ENCODE data around the gene POFUT1.
"Not testable (repeated sequence)": the region's sequence is repeated elsewhere in the genome, so short reads cannot be mapped to it uniquely, and the experiment has no call there.

The POFUT1 gene

DNA sequence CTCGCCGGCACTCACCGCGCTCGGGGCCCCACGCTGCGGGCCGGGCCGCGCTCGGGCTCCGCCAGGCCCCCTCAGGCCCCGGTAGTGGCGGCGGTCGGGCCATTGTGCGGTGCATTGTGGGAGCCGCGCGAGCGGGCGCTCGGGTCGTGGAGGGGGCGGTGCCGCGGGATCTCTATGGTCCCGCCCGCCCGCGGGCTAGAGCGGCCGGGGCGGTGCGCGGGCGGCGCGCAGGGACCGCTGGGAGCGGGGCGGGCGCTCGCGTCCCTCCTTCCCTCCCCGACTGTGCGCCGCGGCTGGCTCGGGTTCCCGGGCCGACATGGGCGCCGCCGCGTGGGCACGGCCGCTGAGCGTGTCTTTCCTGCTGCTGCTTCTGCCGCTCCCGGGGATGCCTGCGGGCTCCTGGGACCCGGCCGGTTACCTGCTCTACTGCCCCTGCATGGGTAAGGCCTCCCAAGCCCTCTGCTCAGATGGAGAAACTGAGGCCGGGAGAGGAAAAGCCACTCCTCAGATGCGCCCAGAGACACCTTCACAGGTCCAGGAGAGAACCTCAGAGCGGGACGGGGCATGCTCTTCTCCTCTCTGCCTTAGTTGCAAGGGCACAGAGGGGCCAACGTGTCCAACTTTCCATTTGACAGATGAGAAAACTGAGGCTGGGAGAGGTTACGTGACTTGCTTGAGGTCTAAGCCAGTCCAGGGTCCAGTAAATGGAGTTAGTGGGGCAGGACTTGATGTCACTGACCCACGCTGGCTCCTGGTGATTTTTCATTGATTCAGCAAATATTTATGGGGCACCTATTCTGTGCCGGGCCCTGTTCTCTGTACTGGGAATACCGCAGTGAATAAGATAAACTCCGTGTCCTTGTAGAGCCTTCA, at the start of gene POFUT1, which contains the start of gene PLAGL2:
Gene POFUT1 (plus strand): TSS at position 255 of the 873 bp plus-strand sequence. CDS start 62 bp downstream, at position 317.
Gene PLAGL2 (minus strand): TSS at position 118 of the 873 bp plus-strand sequence. CDS start 5,565 bp downstream, outside the sequence.
- DNase-seq, result peak; percentile 80

DNA sequence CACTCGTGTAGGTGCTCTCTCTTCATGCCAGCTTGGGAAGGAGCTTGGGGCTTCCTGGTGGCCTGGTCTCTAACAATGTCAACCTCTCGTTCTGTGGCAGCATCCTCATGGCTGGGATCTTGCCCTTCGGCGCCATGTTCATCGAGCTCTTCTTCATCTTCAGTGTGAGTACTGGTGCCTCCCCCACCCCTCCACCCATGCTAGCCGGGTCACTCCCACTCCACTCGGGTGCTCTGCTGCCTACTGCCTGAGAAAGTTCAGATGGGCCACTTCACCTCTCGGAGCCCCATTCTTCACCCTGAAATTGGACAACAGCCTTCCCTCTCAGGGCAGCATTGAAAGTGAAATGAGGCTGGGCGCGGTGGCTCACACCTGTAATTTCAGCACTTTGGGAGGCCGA, 49.3 kb upstream of the POFUT1 start:
- DNase-seq, result no peak

DNA sequence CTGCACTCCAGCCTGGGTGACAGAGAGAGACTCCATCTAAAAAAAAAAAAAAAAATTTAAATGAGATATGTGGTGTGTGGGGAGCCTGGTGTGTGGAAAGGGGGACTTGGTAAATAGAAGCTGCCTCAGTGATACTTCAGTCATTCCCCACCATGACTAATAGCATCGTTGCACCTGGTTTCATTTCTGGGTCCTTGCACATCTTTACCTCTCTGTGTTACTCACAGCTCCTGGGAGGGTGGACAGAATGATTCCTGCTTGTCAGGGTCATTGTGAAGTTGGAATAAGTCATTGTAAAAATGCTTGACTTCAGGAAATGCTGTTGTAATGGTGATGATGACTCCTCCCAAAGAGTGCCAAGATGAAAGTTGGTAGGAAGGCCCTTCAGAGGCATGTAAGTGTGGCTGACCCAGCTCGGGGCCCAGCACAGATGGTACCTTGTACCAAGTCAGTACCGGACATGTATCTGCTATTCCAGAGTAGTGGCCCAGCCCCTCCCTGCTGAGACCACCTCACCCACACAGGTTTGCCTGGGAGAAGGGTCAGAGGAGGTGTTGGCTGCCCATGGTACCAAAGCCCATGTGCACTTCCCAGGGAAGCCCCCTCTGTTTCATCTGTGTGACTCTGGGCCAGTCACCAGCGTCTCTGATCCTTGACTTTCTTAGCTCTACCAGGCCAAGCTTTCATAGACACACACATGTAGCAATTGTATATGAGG, 48.6 kb upstream of the POFUT1 start:
- no peak for DNase-seq

DNA sequence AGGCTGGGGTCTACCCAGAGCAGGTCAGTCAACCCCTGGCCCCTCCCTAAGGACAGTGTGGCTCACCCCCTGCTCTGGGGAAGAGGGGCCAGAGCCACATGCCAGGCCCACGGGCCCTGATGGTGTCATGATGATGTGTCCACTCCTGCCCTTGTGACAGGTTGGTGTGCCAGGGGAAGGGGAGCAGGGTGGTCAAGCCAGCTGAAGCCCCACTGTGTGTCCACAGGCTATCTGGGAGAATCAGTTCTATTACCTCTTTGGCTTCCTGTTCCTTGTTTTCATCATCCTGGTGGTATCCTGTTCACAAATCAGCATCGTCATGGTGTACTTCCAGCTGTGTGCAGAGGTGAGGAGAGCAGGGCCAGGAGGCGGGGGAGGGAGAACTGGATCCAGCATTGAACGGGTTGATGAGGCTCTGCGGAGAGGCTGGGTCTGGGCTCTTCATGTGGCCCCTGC, 47.9 kb upstream of the POFUT1 start:
- no peak for DNase-seq

DNA sequence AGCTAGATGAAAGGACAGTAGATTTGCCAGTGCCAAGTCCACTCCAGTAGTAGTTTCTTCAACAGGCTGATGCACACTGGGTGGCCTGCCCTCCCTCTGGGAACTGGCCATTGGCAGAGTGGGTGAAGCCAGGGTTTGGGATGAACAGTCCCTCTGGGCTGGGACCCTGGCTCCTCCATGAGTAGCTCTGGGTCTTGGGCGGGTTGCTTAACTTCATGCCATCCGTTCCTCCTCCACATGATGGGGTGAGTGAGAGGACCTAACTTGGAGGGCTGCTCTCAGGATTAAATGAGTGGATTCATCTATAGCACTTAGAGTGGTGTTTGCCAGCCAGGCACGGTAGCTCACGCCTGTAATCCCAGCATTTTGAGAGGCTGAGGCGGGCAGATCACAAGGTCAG, 47.3 kb upstream of the POFUT1 start:
- no peak for DNase-seq

DNA sequence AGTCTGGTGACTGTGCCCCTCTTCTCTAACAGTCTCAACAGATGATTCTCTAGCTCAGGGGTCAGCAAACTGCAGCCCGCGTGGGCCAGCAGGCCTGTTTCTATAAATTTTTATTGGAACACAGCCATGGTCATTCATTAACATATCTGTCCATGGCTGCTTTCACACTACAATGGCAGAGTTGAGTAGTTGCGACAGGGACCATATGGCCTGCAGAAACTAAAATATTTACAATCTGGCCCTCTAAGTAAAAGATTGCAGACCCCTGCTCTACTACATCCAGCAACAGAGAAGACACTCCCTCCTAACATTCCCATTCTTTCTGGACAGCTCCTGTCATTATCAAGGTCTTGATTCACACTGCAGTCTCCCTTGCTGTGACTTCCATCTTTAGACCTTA, 45.3 kb upstream of the POFUT1 start:
- DNase-seq, result no peak

DNA sequence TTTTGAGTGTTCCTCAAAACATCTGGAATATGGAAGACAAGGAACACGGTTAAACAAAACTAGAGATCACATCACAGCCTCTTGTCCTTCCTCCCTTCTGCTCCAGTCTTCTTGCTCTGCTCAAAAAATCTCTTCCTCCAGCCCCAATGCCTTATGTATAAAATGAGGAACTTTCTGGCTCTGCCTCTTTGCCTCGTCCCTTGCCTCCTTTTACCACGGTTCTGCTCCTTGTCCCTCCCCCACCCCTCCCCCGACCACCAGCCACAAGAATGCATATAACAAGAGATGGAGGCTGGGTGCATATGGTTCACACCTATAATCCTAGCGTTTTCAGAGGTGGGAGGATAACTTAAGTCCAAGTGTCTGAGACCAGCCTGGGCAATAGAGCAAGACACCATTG, 43.7 kb upstream of the POFUT1 start:
- DNase-seq, result no peak

DNA sequence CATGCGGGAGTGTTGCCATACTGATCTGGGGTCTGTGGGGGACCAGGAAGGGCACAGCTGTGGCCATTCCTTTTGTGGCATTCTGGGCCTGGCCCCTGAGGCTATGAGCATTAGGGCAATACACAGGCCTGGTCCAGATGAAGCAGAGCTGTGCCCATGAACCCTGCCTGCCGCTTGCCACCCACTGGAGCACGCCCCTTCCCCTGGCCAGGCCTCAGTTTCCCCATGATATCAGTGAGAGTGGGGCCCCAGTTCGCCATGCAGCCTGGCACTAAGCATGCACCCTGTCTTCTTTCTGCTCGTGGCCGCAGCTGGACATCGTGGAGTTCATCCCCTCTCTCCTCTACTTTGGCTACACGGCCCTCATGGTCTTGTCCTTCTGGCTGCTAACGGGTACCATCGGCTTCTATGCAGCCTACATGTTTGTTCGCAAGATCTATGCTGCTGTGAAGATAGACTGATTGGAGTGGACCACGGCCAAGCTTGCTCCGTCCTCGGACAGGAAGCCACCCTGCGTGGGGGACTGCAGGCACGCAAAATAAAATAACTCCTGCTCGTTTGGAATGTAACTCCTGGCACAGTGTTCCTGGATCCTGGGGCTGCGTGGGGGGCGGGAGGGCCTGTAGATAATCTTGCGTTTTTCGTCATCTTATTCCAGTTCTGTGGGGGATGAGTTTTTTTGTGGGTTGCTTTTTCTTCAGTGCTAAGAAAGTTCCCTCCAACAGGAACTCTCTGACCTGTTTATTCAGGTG, 42.5 kb upstream of the POFUT1 start:
- DNase-seq, result no peak

DNA sequence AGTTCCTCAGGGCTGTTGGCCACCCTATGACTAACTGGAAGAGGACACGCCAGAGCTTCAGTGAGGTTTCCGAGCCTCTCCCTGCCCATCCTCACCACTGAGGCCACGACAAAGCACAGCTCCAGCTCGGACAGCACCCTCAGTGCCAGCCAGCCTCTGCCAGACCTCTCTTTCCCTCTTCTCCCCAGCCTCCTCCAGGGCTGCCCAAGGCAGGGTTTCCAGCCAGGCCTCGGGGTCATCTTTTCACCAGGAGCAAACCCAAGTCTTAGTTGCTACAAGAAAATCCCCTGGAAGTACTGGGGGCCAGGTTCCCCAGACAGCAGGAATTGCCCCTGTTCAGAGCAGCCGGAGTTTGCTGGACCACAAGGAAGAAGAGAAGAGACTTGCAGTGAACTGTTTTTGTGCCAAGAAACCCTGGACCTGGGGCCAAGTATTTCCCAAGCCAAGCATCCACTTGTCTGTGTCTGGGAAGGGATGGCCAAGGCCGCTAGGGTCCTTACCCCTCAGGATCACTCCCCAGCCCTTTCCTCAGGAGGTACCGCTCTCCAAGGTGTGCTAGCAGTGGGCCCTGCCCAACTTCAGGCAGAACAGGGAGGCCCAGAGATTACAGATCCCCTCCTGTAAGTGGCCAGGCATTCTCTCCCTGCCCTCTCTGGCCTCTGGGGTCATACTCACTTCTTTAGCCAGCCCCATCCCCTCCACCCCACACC, 41.7 kb upstream of the POFUT1 start:
- DNase-seq, result no peak

DNA sequence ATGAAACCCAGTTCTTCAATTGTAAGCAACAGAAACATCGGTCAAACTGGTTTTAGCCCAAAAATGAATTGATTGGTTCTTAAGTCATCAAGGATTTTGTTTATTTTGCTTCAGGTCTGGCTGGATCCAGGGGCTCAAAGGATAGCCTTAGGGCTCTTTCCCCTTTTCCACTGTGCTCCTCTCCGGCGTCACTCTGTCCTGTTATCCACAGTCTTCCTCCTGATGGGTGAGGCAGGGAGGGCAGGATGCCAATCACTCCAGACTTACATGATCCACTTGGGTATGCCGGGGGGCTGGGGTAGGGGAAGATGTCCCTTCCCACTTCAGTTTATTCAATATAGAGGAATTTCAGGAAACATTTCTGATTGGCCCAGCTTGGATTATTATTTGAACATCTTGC, 40.1 kb upstream of the POFUT1 start:
- DNase-seq, result no peak

DNA sequence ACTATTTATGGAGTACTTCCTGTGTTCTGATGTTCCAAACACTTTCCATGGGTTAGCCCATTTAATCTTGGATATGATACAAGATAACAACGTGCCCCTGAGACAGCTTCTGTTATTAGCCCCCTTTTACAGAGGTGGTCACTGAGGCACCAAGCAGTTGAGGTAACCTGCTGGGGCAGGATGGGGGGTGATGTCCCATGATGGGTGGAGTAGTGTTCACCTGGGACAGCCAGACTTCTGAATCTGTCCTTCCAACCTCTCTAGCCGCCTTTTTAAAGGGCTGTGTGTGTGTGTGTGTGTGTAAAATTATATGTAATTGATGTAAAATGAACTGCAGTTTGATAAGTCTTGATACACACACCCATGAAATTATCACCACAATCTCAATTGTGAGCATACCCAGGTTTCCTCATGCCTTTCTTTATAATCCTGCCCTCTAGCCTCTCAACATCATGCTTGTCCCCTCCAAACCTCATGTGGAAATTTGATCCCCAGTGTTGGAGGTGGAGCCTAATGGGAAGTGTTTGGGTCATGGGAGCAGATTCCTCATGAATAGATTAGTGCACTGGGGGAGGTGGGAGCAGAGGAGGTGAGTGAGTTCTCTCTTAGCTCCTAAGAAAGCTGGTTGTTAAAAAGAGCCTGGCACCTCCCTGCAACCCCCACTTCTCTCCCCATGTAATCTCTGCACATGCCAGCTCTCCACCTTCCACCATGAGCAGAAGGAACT, 39.3 kb upstream of the POFUT1 start:
- peak; percentile 14 for DNase-seq

DNA sequence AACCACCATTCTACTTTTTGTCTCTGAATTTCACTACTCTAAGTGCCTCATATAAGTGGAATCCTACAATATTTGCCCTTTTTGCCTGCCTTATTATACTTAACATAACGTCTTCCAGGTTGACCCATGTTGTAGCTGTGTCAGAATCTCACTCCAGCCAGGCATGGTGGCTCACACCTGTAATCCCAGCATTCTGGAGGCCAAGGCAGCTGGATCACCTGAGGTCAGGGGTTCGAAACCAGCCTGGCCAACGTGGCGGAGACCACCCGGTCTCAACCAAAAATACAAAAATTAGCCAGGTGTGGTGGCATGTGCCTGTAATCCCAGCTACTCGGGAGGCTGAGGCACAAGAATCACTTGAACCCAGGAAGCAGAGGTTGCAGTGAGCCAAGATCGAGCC, 30.0 kb upstream of the POFUT1 start:
- not testable (repeated sequence) for DNase-seq

DNA sequence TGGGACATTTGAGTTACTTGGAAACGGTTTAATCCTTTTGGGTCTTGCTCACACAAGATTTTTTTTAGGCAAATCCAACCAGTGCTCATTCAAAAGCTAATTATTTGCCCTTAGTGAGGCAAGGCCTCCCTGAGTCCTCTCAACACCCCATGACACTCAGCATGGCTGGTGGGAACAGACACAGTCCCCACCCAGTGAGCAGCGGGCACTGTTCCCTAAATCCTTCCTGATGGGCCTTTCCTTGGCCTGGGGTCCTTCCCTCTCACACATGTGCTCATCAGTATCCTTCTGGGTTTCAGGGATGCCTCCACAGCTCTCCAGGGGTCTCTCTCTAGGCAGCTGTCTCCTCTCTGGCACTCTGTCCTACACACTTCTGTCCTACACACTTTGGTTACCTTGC, 28.2 kb upstream of the POFUT1 start:
- no peak for DNase-seq

DNA sequence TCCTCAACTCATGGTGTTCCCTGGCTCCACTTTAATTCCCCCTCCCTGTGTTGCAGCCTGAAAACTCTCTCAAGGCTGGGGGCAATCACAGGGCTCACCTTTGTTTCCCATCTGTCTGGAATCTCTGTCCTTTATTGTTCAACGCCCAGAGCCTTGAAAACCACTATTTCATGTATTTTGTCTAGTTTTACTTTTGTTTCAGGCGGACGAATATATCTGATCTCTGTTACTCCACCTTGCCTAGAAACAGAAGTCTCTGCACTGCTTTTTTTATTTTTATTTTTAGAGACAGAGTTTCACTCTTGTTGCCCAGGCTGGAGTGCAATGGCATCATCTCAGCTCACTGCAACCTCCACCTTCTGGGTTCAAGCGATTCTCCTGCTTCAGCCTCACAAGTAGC, 27.7 kb upstream of the POFUT1 start:
- no peak for DNase-seq

DNA sequence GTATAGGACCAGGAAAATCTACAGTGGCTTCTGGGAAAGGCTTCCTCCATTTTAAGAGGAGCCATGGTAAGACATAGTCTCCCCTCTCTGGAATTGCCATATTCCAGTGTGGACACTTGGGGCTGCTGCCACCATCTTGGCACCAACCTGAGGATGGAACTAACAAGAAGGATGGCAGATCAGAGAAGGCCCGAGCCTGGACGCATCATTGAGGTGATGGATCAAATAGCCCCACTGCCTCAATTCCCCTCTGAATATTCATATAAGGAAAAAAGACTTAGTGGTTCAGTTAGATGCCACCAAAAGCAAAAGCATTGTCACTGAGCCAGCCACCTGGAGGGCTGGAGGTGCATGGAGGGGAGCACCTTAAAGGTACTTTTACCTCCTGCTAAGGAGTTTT, 26.1 kb upstream of the POFUT1 start:
- DNase-seq, result no peak

DNA sequence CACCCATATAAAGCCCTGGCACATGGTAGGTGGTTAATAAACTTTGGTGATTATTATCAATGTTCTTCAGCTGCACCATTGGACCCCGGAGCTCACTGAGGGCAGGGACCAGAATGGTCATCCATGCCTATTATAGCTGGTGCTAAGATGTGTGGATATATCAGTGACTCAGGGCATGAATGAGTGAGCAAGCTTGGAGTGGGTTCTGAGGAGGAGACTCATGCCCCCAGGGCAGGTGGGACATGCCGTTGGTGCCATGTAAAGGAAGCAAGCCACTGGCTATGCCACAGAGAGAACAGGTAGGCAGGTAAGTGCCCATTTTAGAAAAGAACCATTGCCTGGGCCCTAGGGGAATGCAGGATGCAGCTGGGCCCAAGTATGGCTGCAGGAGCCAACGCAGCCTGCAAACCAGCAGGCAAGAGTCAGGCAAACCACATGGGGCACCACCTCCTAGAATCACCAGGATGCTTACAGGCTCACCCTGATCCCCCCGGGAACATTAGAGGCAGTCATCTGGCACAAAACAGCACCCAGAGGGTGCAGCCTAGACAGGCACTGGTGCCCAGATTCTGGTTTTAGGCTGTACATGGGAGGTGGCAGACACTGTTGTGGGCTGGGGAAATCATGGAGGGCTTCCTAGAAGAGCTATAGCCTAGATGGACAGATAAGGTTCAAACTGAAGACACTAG, 23.6 kb upstream of the POFUT1 start:
- DNase-seq, result no peak

DNA sequence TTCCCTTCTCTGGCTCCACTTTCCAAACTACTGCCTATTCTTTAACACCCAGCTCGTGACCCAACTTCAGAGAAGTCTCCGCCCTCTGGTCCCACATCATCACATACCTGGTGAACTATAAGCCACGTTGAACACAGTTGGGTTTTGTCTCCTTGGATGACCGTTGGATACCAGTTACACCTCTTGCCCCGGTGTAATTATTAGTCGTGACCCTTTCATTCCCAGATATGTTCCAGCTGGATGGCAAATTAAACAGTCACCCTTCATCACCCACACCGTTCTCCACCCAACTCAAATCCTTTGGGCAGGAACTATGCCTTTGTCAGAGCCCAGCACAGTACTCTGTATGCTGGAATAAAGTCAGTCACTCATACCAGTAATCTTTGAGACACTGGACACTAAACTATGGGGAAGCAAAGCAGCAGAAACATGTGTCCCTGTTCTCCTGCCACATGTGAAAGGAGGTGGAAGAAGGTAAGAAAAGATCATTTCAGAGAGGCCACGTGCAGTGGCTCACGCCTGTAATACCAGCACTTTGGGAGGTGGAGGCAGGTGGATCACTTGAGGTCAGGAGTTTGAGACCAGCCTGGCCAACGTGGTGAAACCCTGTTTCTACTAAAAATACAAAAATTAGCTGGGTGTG, 22.6 kb upstream of the POFUT1 start:
- DNase-seq, result no peak

DNA sequence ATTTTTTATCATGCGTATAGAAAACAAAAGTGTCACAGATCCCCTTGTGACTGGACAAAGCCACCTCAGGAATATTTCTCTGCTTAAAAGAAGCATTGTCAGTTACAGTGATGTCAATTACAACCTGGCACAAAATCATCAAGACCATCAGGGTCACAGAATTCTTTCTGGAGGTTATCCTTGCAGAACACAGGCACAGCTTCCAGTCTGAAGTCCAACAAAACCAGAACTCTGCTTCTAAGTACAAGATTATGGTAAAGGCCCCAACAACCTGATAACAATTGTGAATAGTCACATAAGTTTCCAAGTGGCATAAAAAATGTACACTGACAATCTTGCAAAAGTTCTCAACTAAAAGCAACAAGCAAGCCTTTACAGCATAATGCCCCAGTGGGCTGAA, 21.2 kb upstream of the POFUT1 start:
- DNase-seq, result no peak

DNA sequence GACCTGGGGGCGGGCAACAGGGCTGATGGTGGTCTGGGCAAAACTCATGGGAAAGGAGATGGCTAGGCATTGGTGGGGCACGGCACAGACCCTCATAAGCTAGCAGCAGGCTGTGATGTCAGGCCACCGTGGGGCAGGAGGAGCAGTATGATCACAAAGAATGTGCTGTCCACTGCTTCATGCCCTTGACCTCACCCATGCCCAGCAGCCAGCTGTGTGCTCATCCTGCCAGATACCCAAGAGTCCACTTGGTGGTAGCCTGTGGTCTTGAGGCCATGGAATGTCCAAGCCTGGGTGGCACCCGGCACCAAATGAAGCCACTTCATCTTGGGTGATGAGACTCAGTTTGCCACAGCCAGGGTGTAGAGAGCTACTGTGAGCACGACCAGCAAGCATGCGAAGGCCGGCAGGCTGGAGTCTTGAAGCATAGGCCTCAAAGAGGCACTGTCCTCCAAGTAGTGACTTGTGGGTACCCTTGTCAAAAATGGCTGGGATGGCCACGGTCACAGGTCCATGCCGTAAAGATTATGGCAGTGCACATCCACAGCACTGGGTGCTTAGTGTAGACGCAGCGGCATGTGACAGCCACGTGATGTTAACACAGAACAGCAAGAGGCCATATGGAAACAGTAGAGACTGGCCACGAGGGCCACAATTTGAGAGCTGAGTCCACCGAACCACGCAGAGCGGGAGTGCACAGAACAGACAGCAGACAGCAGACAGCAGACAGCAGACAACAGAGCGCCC, 19.1 kb upstream of the POFUT1 start:
- DNase-seq, result no peak

DNA sequence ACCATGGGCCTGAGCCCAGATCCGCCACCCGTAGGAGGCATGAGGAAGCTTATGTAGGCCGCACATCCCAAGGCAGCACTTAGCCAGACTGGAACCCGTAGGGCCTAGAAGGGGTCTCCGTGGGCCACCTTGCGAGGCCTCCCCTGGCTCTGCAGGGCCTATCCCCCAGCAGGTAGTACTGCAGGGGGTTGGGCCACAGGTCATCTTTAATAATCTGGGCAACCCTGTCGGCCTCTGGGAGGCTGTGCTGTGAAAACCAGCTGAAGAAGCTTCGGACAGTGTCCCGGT, 18.6 kb upstream of the POFUT1 start:
- no peak for DNase-seq

All from DMS79 treated with DMSO at 0.1 percent for 48 hours (cell line).